CD4-positive, alpha-beta T cell (primary cell): ENCODE data around the gene HEPACAM. TPM values are rescaled to one million over a fixed set of nuclear protein-coding genes. Genes with fewer than 3 reads are reported as not detected.

ENCODE experiments used
- ATAC-seq: fragments of 200-7000 bp; cut with Tn5 transposase; one replicate; pipeline ENCODE4 v1.10.0; 2022; ENCODE audit warnings: mild to moderate bottlenecking; ENCODE audit not compliant: poor library complexity
- CTCF ChIA-PET: fragments of 350-600 bp; sonication (Branson Sonifier 250); formaldehyde crosslinking; loops from one replicate; lab custom pipeline; 2021; ENCODE audit warnings: antibody characterized with exemption, inconsistent platforms; lab: Charles Lee
- POLR2A ChIA-PET: fragments of 350-600 bp; sonication (Branson Sonifier 250); formaldehyde crosslinking; loops from one replicate; lab custom pipeline; 2021; ENCODE audit warnings: antibody characterized with exemption, inconsistent platforms; lab: Charles Lee
- DNase-seq, 14 experiments: peaks; one replicate each; pipeline ENCODE4 v3.0.0-alpha.2; 2013 to 2020; ENCODE audit warnings: mixed read lengths in 2 of 14
- H3K27ac ChIP-seq, 2 donors: one replicate each; pipeline versions ENCODE4 v1.5.1 to v1.7.0; 2013; ENCODE audit warnings: low read length in 2 of 2, low read depth in 1 of 2, mild to moderate bottlenecking in 1 of 2
- H3K27me3 ChIP-seq, 2 experiments: 1 replicate in 1 of 2; 2 replicates in 1 of 2; pipeline versions ENCODE4 v1.6.1 to v1.7.0; 2013; ENCODE audit warnings: low read length in 2 of 2, control low read depth in 1 of 2, mild to moderate bottlenecking in 1 of 2, moderate library complexity in 1 of 2; ENCODE audit not compliant: insufficient read depth in 2 of 2, control insufficient read depth in 1 of 2
- H3K36me3 ChIP-seq: one replicate; pipeline ENCODE4 v1.6.1; 2013; ENCODE audit warnings: low read length, control low read depth; ENCODE audit not compliant: insufficient read depth
- H3K4me1 ChIP-seq: one replicate; pipeline ENCODE4 v1.6.1; 2013; ENCODE audit warnings: low read length, control low read depth; ENCODE audit not compliant: insufficient read depth
- H3K4me3 ChIP-seq: one replicate; pipeline ENCODE4 v1.5.1; 2013; ENCODE audit warnings: mild to moderate bottlenecking, low read length, moderate library complexity
- H3K9me3 ChIP-seq, 2 experiments: 1 replicate in 1 of 2; 2 replicates in 1 of 2; pipeline versions ENCODE4 v1.6.1 to v1.7.0; 2013; ENCODE audit warnings: low read length in 2 of 2, mild to moderate bottlenecking in 2 of 2, control low read depth in 1 of 2, moderate library complexity in 1 of 2; ENCODE audit not compliant: control insufficient read depth in 1 of 2, insufficient read depth in 1 of 2
- H3K27ac Mint-ChIP-seq: one replicate; pipeline ENCODE4 v1.8.0; 2020; ENCODE audit warnings: mixed read lengths
- H3K27me3 Mint-ChIP-seq: one replicate; pipeline ENCODE4 v1.8.0; 2021; ENCODE audit warnings: mixed read lengths
- H3K36me3 Mint-ChIP-seq: one replicate; pipeline ENCODE4 v1.8.0; 2021; ENCODE audit warnings: low read depth, mixed read lengths
- H3K4me1 Mint-ChIP-seq: one replicate; pipeline ENCODE4 v1.8.0; 2021; ENCODE audit warnings: low read depth, mixed read lengths
- H3K4me3 Mint-ChIP-seq: one replicate; pipeline ENCODE4 v1.8.0; 2020; ENCODE audit warnings: mild to moderate bottlenecking, mixed read lengths
- H3K9me3 Mint-ChIP-seq: one replicate; pipeline ENCODE4 v1.8.0; 2020; ENCODE audit warnings: mixed read lengths
- CTCF ChIP-seq: fragments of 200-600 bp; IDR thresholded peaks from one replicate; pipeline ENCODE4 v1.8.0; 2022; ENCODE audit warnings: antibody characterized with exemption, mild to moderate bottlenecking
- intact Hi-C, 2 experiments: fragments of 100-400 bp; cut with DNase I in 1 of 2; cut with micrococcal nuclease in 1 of 2; formaldehyde crosslinking; loops; one replicate each; pipeline versions ENCODE4 v1.15.1 to v1.9.0; 2023 to 2025; cut with DNase I, micrococcal nuclease
- total RNA-seq, 174 experiments: library from RNA in 2 of 174; stranded (reverse) in 2 of 174; gene quantifications; one replicate each; pipeline ENCODE4 v1.2.3 and lab custom pipeline; 2021 to 2026

HEPACAM gene
- total RNA-seq, 2 experiments from 2014 or later = not detected

GRCh38 chr11:124876818-124877630 is 58.8 kb downstream of the HEPACAM start:
- intact Hi-C loops = loop anchor here (2.0 to 5.0 kb wide), 9 partner anchors 40 to 1135 kb away; partner anchors contain the start of genes SIAE (in 2 of the 2), SPA17 (in 2 of the 2), CCDC15 (in 1 of the 2) and MSANTD2 (in 1 of the 2)
- Histone ChIP-seq H3K27ac (peak overlapping the region; percentile 62 to 76), H3K9me3 (peaks cover 0 to 6% of the 10 kb centered on the region in 2 experiments), H3K4me3 (peak overlapping the region; percentile 83), H3K36me3 (no peaks in the 10 kb centered on the region), H3K4me1 (peaks cover 23% of the 10 kb centered on the region), H3K27me3 (peaks cover 10 to 34% of the 10 kb centered on the region in 2 experiments)
- H3K36me3 Mint-ChIP-seq = no peaks in the 10 kb centered on the region
- H3K27ac Mint-ChIP-seq = peak overlapping the region; percentile 87
- no peak for TF ChIP-seq CTCF
- ATAC-seq (no peak), DNase-seq (no peak)
- peak overlapping the region; percentile 94 for H3K4me3 Mint-ChIP-seq
- H3K4me1 Mint-ChIP-seq = peaks cover 25% of the 10 kb centered on the region
- CTCF ChIA-PET = interaction anchor here (0.5 to 1.5 kb wide), 24 partner anchors 10 to 255 kb away, joined by 3 to 27 read pairs (median 4); partner anchors contain the start of genes CCDC15, ESAM, ROBO3 and SIAE
- H3K27me3 Mint-ChIP-seq = peaks cover 34% of the 10 kb centered on the region
- no peaks in the 10 kb centered on the region for H3K9me3 Mint-ChIP-seq
- POLR2A ChIA-PET = interaction anchor here (0.6 to 1.5 kb wide), 16 partner anchors 7 to 234 kb away, joined by 3 to 30 read pairs (median 5); partner anchors contain the start of genes CCDC15, MSANTD2, SIAE and SPA17

- DNase-seq = peak; percentile 54 to 89 (median 71)
- no peaks in the 10 kb centered on the region for H3K36me3 ChIP-seq
- H3K27ac Mint-ChIP-seq = peak overlapping the region; percentile 87
- H3K4me1 Mint-ChIP-seq = peaks cover 25% of the 10 kb centered on the region
- H3K9me3 ChIP-seq = peaks cover 0 to 6% of the 10 kb centered on the region in 2 experiments
- peak overlapping the region; percentile 83 for H3K4me3 ChIP-seq
- H3K27me3 ChIP-seq = peaks cover 10 to 40% of the 10 kb centered on the region in 2 experiments
- intact Hi-C loops = loop anchor here (2.0 to 5.0 kb wide), 10 partner anchors 37 to 1134 kb away; partner anchors contain the start of genes SIAE (in 2 of the 2), SPA17 (in 2 of the 2), CCDC15 (in 1 of the 2) and MSANTD2 (in 1 of the 2)
- peak overlapping the region; percentile 62 to 76 for H3K27ac ChIP-seq
- H3K9me3 Mint-ChIP-seq = no peaks in the 10 kb centered on the region
- peak; percentile 96 for ATAC-seq
- CTCF ChIA-PET = interaction anchor here (0.5 to 1.5 kb wide), 24 partner anchors 10 to 254 kb away, joined by 3 to 27 read pairs (median 4); partner anchors contain the start of genes CCDC15, ESAM, ROBO3 and SIAE
- peak; percentile 80 for TF ChIP-seq CTCF
- H3K4me1 ChIP-seq = peaks cover 23% of the 10 kb centered on the region
- POLR2A ChIA-PET = interaction anchor here (0.6 to 1.5 kb wide), 17 partner anchors 8 to 235 kb away, joined by 3 to 30 read pairs (median 5); partner anchors contain the start of genes CCDC15, MSANTD2, SIAE and SPA17
- H3K4me3 Mint-ChIP-seq = peak overlapping the region; percentile 94
- peaks cover 42% of the 10 kb centered on the region for H3K27me3 Mint-ChIP-seq
- no peaks in the 10 kb centered on the region for H3K36me3 Mint-ChIP-seq
Measured at GRCh38 chr11:124875943-124876817, 59.7 kb downstream of the HEPACAM start.
